ENCODE data around the gene CALD1. TPM values are rescaled to one million over a fixed set of nuclear protein-coding genes. Genes with fewer than 3 reads are reported as not detected.

CALD1 gene
- polyA plus RNA-seq, 1 donor from 2014 or later = 8.0 TPM

- no peaks in the 10 kb centered on the region for H3K9me3 ChIP-seq (ENCODE audit: low read length)
- H3K4me3 ChIP-seq (ENCODE audit: low read length) = peak overlapping the region; percentile 91
- H2AFZ ChIP-seq (ENCODE audit: low read depth, low read length) = no peak overlapping the region
- peak overlapping the region; percentile 96 for H3K4me2 ChIP-seq (ENCODE audit: low read length)
- no peak overlapping the region for H3K9ac ChIP-seq (ENCODE audit: low read length)
- no peak for TF ChIP-seq POLR2AphosphoS5 (IDR thresholded peaks at IDR 0.05)
- no peak for TF ChIP-seq EP300 (conservative IDR thresholded peaks at IDR 0.05; ENCODE audit: poor library complexity, severe bottlenecking)
- no peak for TF ChIP-seq REST (IDR thresholded peaks at IDR 0.05; ENCODE audit: borderline replicate concordance)
- no peak for TF ChIP-seq RAD21 (conservative IDR thresholded peaks at IDR 0.05)
- TF ChIP-seq TAF1 (IDR thresholded peaks at IDR 0.05; ENCODE audit: low read depth) = no peak
- no peak for TF ChIP-seq EZH2 (IDR thresholded peaks at IDR 0.05; ENCODE audit: borderline replicate concordance, insufficient read depth, low read length, poor library complexity, severe bottlenecking)
- TF ChIP-seq SMC3 (conservative IDR thresholded peaks at IDR 0.05; ENCODE audit: poor library complexity) = no peak
- no peak for TF ChIP-seq MXI1 (conservative IDR thresholded peaks at IDR 0.05; ENCODE audit: poor library complexity, severe bottlenecking)
- TF ChIP-seq CTCF (IDR thresholded peaks at IDR 0.05; ENCODE audit: poor library complexity, severe bottlenecking) = no peak
- no peak overlapping the region for H3K27ac ChIP-seq (ENCODE audit: low read length)
- no peaks in the 10 kb centered on the region for H3K9me2 ChIP-seq (ENCODE audit: insufficient read depth, low read length)
- H4K20me1 ChIP-seq (ENCODE audit: insufficient read depth) = no peaks in the 10 kb centered on the region
- no peaks in the 10 kb centered on the region for H3K27me3 ChIP-seq (ENCODE audit: insufficient read depth, low read depth, low read length)
- H3F3A ChIP-seq (ENCODE audit: insufficient read depth, low read length, poor library complexity, severe bottlenecking) = no peaks in the 10 kb centered on the region
- no peaks in the 10 kb centered on the region for H3K36me3 ChIP-seq (ENCODE audit: insufficient read depth, low read length)
- H3K79me2 ChIP-seq (replicated peaks; ENCODE audit: insufficient read depth, low read length) = peaks cover 17% of the 10 kb centered on the region
These were observed 208.7 kb downstream of the CALD1 start for GRCh38 chr7:134988161-134988560.

GRCh38 chr7:134991469-134992339 lies 212.3 kb downstream of the CALD1 start:
- H3K36me3 ChIP-seq (ENCODE audit: insufficient read depth, low read length) = peaks cover under 1% of the 10 kb centered on the region
- H3K9me2 ChIP-seq (ENCODE audit: insufficient read depth, low read length) = no peaks in the 10 kb centered on the region
- TF ChIP-seq MXI1 (conservative IDR thresholded peaks at IDR 0.05; ENCODE audit: poor library complexity, severe bottlenecking) (no peak), EP300 (conservative IDR thresholded peaks at IDR 0.05; ENCODE audit: poor library complexity, severe bottlenecking) (no peak), POLR2AphosphoS5 (IDR thresholded peaks at IDR 0.05) (no peak), REST (IDR thresholded peaks at IDR 0.05; ENCODE audit: borderline replicate concordance) (no peak), CTCF (IDR thresholded peaks at IDR 0.05; ENCODE audit: poor library complexity, severe bottlenecking) (no peak), SMC3 (conservative IDR thresholded peaks at IDR 0.05; ENCODE audit: poor library complexity) (no peak), RAD21 (conservative IDR thresholded peaks at IDR 0.05) (no peak), EZH2 (IDR thresholded peaks at IDR 0.05; ENCODE audit: borderline replicate concordance, insufficient read depth, low read length, poor library complexity, severe bottlenecking) (no peak), TAF1 (IDR thresholded peaks at IDR 0.05; ENCODE audit: low read depth) (no peak)
- no peak overlapping the region for H3K4me3 ChIP-seq (ENCODE audit: low read length)
- H3F3A ChIP-seq (ENCODE audit: insufficient read depth, low read length, poor library complexity, severe bottlenecking) = no peaks in the 10 kb centered on the region
- no peaks in the 10 kb centered on the region for H4K20me1 ChIP-seq (ENCODE audit: insufficient read depth)
- no peak overlapping the region for H2AFZ ChIP-seq (ENCODE audit: low read depth, low read length)
- no peak overlapping the region for H3K27ac ChIP-seq (ENCODE audit: low read length)
- peaks cover 17% of the 10 kb centered on the region for H3K79me2 ChIP-seq (replicated peaks; ENCODE audit: insufficient read depth, low read length)
- H3K9me3 ChIP-seq (ENCODE audit: low read length) = no peaks in the 10 kb centered on the region
- no peak overlapping the region for H3K4me2 ChIP-seq (ENCODE audit: low read length)
- no peak overlapping the region for H3K9ac ChIP-seq (ENCODE audit: low read length)
- H3K27me3 ChIP-seq (ENCODE audit: insufficient read depth, low read depth, low read length) = no peaks in the 10 kb centered on the region
